AG04449 (cell line): ENCODE measurements around the gene ITGAX.

Experiments
- CTCF ChIA-PET: fragments of 350-600 bp; formaldehyde crosslinking; extraction: SDS; loops from one replicate; lab custom pipeline; 2021; ENCODE audit warnings: antibody characterized with exemption; lab: Yijun Ruan, JAX
- POLR2A ChIA-PET: fragments of 400-600, 350-600 bp; formaldehyde crosslinking; extraction: SDS; loops from one replicate; lab custom pipeline; 2020; ENCODE audit warnings: antibody characterized with exemption, inconsistent platforms; lab: Yijun Ruan, JAX
- DNase-seq: peaks from one replicate; pipeline ENCODE4 v3.0.0-alpha.2; 2010; ENCODE audit warnings: low read depth, low spot score
- H3K4me3 ChIP-seq: 2 replicates; pipeline ENCODE4 v1.5.1; 2011; ENCODE audit warnings: low read depth, mild to moderate bottlenecking, control low read depth, low read length
- TF ChIP-seq, protein P1 (sequence below): IDR thresholded peaks from one replicate; pipeline ENCODE4 v1.5.1; 2011; ENCODE audit warnings: mild to moderate bottlenecking, moderate library complexity, low read length, control low read depth, inconsistent platforms; ENCODE audit not compliant: insufficient read depth; ENCODE audit errors: missing control alignments

ITGAX gene

GRCh38 chr16:31428279-31428597 is 73.3 kb downstream of the ITGAX start, which contains the start of gene COX6A2:
Gene COX6A2 (minus strand): TSS chr16:31428360. CDS start chr16:31428325, 35 bp downstream.
- DNase-seq: no peak
- peak within 1 kb of the TSS; percentile 49 for H3K4me3 ChIP-seq
- POLR2A ChIA-PET: interaction anchor here (0.6 kb wide), 1 partner anchor 52 kb away, joined by 3 read pairs; no protein-coding TSS in a partner anchor
- TF ChIP-seq, protein P1, sequence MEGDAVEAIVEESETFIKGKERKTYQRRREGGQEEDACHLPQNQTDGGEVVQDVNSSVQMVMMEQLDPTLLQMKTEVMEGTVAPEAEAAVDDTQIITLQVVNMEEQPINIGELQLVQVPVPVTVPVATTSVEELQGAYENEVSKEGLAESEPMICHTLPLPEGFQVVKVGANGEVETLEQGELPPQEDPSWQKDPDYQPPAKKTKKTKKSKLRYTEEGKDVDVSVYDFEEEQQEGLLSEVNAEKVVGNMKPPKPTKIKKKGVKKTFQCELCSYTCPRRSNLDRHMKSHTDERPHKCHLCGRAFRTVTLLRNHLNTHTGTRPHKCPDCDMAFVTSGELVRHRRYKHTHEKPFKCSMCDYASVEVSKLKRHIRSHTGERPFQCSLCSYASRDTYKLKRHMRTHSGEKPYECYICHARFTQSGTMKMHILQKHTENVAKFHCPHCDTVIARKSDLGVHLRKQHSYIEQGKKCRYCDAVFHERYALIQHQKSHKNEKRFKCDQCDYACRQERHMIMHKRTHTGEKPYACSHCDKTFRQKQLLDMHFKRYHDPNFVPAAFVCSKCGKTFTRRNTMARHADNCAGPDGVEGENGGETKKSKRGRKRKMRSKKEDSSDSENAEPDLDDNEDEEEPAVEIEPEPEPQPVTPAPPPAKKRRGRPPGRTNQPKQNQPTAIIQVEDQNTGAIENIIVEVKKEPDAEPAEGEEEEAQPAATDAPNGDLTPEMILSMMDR: no peak
- CTCF ChIA-PET: no interaction called here

- H3K4me3 ChIP-seq: no peak overlapping the region
- POLR2A ChIA-PET: interaction anchor here (0.6 to 1.8 kb wide), 2 partner anchors 53 to 249 kb away, joined by 3 to 5 read pairs; partner anchors contain the start of gene FUS
- TF ChIP-seq, protein P1: no peak
- DNase-seq: no peak
- CTCF ChIA-PET: interaction anchor here (1.1 to 2.0 kb wide), 3 partner anchors 11 to 32 kb away, joined by 3 to 13 read pairs (median 6); partner anchors contain the start of gene ZNF843
Observed at GRCh38 chr16:31428638-31429247, 73.8 kb downstream of the ITGAX start.

DNA sequence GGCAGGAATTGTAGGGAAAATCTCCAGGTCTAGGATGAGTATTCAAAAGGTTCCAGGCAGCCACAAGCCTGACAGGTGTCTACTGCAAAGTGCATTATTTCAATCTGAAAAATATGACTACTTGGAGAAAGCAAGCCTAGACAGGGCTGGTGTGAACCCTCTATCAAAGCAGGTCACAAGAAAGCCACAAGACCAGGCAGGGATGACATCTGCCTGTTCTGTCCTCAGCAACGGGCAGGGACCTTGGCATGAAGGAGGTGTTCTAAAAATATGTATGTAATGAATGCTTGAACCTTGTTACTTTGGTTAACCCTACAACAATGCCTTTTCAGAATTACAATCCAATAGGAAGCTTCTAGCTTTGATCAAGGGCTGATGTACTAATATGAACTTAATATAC is 74.3 kb downstream of the ITGAX start:
- CTCF ChIA-PET: interaction anchor here (1.1 to 2.0 kb wide), 3 partner anchors 11 to 31 kb away, joined by 3 to 13 read pairs (median 6); partner anchors contain the start of gene ZNF843
- TF ChIP-seq, protein P1: no peak
- POLR2A ChIA-PET: interaction anchor here (0.7 to 1.8 kb wide), 2 partner anchors 11 to 250 kb away, joined by 3 to 5 read pairs; partner anchors contain the start of gene FUS
- no peak overlapping the region for H3K4me3 ChIP-seq
- DNase-seq: no peak

- no peak overlapping the region for H3K4me3 ChIP-seq
- CTCF ChIA-PET: interaction anchor here (1.7 to 2.0 kb wide), 3 partner anchors 13 to 439 kb away, joined by 4 to 13 read pairs (median 6); partner anchors contain the start of gene ZNF843
- POLR2A ChIA-PET: interaction anchor here (0.7 to 1.8 kb wide), 2 partner anchors 11 to 250 kb away, joined by 3 to 5 read pairs; partner anchors contain the start of gene FUS
- TF ChIP-seq, protein P1: no peak
- no peak for DNase-seq
Observed at GRCh38 chr16:31429796-31430195, 74.8 kb downstream of the ITGAX start.

DNA sequence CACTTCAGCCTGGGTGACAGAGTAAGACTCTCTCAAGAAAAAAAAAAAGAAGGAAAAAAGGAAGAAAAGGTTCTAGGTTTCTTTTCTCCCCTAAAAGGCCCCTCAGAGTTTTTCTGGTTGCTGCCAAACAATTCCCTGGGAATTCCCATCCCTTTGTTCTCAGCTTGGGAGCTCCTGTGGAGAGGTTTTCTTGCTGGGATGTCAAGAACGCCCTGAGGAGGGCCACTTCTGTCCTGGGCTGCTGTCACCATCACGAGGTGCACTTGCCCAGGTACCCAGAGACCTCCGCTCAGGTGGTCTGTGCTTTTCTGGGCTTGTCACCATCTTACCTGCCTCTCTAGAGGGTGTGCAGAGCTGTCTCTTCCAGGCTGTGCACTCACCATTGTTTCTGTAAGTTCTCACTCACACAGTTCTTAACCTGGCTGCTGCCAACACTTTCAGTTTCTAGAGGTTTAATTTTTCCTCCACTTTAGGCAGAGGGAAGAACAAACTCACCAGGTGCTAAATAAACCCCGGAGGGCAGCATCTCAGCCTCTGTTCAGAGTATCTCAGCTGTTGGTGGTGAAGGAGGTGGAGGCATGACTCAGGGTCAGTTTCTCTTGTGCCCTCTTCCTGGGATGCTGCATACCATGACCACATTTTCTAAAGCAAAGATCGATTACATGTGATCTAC is 75.5 kb downstream of the ITGAX start:
- no peak overlapping the region for H3K4me3 ChIP-seq
- ChIA-PET CTCF (interaction anchor here (1.2 to 2.0 kb wide), 4 partner anchors 10 to 438 kb away, joined by 3 to 13 read pairs (median 5); partner anchors contain the start of gene ZNF843), POLR2A (interaction anchor here (1.8 kb wide), 1 partner anchor 251 kb away, joined by 5 read pairs; the partner anchor contains the start of gene FUS)
- no peak for DNase-seq
- TF ChIP-seq, protein P1: no peak
